LNCAP (cell line): ENCODE measurements around the gene PITX1.

ENCODE experiments used
- TF ChIP-seq, protein P1 (sequence below): fragments of 450-650 bp; IDR thresholded peaks from 2 replicates; pipeline ENCODE4 v1.5.1; 2017; ENCODE audit warnings: mild to moderate bottlenecking

Gene PITX1

DNA sequence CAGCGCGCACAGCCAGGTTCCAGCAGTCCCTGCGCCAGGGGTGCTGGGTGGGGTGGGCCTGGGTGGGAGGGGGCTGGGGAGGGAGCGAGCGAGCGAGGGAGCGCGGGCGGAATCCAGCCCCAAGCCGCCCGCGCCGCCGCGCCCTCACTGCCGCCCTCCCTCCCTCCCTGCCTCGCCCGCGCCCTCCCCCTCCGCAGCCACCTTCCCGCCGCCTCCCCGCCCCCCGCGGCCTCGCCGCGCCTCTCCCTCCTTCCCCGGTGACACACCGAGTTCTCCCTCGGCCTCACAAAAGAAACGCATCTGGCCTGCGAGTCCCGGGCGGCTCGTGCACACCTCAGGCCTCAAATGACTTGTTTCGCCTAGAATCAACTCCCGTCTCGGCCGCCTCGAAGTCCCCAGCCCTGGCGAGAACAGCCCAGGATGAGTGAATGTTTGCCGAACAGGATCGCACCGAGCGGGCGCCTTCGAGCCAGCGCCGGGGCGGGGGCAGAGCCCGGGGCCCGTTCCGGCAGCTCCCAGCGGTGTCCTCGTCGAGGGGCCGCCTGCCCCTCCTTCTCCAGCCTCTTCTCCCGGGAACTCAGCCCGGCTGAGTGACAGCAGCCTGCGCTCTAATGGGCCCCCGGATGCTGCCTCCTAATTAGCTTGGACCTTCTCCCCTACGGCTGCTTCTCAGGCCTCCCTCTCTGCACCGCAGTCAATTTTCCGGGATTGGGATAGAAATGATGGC lies 371 bp upstream of the PITX1 start:
- TF ChIP-seq, protein P1, sequence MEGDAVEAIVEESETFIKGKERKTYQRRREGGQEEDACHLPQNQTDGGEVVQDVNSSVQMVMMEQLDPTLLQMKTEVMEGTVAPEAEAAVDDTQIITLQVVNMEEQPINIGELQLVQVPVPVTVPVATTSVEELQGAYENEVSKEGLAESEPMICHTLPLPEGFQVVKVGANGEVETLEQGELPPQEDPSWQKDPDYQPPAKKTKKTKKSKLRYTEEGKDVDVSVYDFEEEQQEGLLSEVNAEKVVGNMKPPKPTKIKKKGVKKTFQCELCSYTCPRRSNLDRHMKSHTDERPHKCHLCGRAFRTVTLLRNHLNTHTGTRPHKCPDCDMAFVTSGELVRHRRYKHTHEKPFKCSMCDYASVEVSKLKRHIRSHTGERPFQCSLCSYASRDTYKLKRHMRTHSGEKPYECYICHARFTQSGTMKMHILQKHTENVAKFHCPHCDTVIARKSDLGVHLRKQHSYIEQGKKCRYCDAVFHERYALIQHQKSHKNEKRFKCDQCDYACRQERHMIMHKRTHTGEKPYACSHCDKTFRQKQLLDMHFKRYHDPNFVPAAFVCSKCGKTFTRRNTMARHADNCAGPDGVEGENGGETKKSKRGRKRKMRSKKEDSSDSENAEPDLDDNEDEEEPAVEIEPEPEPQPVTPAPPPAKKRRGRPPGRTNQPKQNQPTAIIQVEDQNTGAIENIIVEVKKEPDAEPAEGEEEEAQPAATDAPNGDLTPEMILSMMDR: no peak

DNA sequence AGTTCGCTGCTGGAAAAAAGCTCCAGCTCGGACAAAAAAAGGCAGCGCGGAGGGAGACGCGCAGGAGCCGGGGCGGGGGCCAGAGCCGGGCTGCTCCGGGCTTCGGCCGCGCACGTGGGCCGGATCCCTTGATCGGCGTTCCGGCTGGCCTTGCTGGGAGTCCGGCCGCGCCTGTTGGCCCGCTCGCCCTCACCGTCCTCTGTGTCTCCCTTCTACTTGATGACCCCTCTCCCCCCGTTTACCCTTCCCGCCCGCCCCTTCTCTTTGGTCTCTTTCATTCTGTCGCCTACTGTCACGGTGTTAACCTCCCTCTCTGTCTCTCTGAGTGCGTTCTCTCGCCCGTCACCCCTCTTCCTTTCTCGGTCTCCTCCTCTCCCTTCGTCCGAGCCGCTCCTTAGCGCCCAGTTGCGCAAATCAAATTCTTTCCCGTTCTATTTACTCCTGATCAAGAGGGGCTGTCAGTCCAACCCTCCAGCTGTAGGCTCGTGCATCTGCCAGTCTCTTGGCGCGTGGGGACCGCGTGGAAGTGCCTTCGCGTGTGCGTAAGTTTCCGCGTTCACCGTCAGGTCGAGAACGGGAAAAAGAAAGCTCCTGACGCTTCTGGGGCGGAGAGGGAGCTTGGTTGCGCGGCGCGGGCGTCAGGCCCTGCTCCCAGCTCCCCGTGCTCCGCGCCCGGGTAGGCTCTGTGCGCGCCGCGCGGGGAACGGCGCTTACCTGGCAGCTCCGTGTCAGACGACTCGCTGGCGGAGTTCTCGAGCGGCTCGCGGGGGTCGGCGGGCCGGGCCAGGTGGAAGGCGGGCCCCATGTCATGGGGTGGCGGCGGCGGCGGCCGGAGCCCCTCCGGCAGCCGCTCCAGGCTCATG lies 798 bp downstream of the PITX1 start:
- TF ChIP-seq, protein P1: no peak

DNA sequence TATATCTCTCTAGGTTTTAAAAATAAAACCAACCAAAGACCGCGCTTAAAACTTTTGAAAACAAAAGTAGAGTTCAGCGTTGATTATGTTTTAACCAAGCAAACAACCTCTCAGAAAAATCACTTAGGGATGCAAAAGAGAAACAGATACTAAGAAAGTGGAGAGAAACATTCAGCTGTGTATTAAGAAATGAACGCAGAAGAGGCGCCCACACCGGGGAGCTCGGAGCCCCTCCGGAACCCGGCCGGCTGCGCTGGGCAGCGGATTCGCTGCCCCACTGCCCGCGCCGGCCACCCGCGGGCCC lies 1.4 kb downstream of the PITX1 start:
- TF ChIP-seq, protein P1: no peak

DNA sequence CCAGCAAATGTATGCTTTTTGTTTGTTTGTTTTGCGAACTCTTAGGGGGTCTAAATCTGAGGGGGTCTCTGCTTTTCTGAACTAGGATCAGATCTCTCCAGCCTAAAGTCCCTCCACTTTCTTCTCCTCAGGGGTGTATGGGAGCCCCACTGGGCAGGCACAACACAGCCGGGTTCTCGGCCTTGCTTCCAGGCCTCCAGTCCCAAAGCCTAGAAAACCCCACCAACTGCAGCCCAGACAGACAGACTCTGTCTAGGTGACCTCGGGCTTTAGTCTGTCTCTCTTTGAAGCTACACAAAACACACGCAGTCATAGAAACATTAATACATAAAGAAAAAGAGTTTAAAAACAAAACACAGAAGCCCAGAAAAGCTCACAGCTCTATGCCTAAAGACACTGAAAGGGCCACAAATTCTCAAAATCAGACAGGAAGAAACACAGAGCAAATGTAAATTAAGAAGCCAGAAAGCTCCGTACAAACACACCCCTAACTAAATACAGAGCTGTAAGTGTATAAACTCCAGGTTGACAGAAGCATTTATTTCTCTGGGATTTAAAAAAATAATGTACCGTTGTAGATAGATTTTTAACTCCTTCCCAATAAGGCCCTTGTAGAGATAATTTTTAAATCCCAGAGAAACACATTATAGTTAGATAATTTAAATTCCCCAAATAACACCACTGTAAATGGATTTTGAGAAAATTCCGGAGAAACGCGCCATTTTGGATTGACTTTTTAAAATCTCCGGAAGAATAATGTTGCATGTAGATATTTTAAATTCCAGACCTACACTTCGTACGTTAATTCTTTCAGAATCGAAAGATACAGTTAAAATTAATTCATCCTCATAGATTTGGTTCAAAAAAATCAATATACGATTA lies 2.0 kb downstream of the PITX1 start:
- TF ChIP-seq, protein P1: no peak

DNA sequence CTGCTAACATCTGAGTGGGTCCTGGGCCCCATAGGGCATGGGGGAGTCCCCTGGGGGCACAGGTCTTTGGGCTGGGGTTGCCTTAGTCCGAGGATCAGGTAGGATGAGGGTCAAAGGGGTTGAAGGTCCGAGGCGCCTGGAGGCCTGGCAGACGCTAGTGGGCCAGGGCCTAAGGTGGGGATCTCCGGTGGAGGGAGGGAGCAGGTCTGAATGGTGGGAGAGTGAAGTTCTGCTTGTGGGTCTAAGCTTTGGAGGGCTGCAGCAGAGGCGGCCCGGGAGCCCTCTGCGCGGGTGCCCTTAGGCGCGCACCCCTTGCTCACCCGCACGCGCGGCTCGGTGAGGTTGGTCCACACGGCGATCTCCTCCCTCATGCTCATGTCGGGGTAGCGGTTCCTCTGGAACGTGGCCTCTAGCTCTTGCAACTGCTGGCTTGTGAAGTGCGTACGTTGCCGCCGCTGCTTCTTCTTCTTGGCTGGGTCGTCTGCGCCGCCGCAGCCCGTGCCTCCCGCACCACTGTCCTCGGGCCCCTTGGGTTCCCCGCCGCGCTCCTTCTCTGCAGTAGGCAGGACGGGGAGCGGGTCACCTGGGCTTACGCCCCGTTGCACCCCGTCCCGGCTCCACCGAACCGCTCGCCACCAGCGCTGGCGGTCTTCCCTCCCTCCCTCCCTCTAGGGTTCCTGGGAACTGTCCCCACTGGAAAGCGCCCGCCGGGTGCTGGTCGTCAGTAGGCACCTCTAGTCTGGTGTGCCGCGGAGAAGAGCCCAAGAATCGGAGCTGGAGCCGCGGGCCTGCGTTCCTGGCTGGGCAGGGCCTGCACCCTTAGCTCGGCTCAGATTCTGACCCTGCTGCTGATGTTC lies 2.8 kb downstream of the PITX1 start:
- TF ChIP-seq, protein P1: no peak

DNA sequence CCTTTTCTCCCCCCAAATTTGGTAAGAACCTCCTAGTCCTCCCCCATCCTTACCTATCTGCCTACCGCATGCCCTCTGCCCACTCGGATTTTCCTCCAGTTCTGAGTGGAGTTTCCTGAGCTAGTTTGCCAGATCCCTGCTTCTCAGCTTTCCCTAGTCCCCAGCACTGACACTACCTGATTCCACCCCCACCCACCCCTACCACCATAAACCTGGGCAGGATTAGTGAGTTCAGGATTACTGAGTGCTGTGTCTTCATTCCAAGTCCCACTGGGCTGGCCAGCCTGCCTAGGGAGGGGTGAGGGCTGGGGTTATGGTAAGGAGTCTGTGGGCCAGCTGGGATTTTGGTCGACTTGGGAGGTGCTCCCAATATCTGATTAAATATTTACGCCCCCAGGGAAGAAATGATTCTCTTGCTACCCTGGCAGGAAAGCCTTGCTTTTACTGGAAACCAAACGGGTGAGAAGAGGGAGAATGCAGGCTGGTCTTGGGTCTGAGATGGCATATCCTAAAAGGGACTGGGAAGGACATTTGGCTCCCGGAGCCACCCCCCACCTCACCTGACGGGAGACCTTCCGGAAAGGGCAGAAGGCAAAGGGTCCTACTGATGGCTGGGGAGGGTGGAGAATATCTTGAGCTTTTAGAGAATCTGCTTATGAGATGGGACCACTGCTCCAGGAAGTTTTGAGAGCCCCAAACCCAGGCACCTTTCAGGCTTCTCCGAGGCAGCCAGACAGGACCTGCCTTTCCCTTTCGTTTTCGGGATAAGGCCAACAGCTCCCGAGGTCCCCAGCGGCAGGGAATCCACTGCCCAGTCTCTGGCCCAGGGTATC lies 3.7 kb downstream of the PITX1 start:
- TF ChIP-seq, protein P1: no peak
